Lower leg skin (tissue), 3 donors: Measurements from ENCODE around the gene HSH2D.

Experiments
- CTCF ChIP-seq, 3 donors: fragments of 450-650 bp; IDR thresholded peaks; one replicate each; pipeline ENCODE4 v1.5.1; 2016; ENCODE audit warnings: antibody characterized with exemption in 3 of 3, mild to moderate bottlenecking in 3 of 3, moderate library complexity in 2 of 3
- POLR2A ChIP-seq, 2 donors: fragments of 450-650 bp; IDR thresholded peaks; one replicate each; pipeline ENCODE4 v1.6.1; 2016 to 2017; ENCODE audit warnings: antibody characterized with exemption in 2 of 2, mild to moderate bottlenecking in 1 of 2, moderate library complexity in 1 of 2

- TF ChIP-seq CTCF (IDR thresholded peaks at IDR 0.05) (no peak), POLR2A (IDR thresholded peaks at IDR 0.05) (no peak)
Measured at GRCh38 chr19:16134510-16134909, 9.0 kb upstream of the HSH2D start.
